ENCODE data around the gene ASB6.
"Not testable (repeated sequence)": the region's sequence is repeated elsewhere in the genome, so short reads cannot be mapped to it uniquely, and the experiment has no call there.

The ASB6 gene

DNA sequence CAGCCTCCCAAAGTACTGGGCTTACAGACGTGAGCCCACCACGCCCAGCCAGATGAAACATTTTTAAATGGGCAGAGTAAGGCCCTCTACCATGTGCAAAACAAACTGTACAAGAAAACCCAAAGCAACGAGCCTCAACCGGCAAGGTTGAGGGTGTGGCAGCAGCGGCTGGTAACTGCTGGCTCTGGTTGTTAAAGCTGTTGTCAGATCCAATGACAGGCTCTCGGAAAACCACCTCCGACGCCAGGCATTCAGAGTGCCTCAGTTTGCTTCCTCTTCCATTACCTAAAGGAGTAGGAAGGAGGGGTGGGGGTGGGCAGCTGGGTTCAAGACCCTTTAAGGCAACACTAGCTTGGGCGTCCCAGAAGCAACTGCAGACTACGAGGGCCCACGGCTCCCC lies 2.4 kb upstream of the ASB6 start:
- H3K9me3 ChIP-seq (ENCODE audit: control insufficient read depth, low read length), result no peaks in the 10 kb centered on the region
- peaks cover 17% of the 10 kb centered on the region for H3K4me1 ChIP-seq (ENCODE audit: control insufficient read depth, insufficient read depth, low read length, poor library complexity, severe bottlenecking)
- peaks cover 9% of the 10 kb centered on the region for H3K36me3 ChIP-seq (ENCODE audit: control insufficient read depth, insufficient read depth, low read length)
- H3K27ac ChIP-seq (ENCODE audit: low read depth, low read length, severe bottlenecking), result no peak overlapping the region
- no peak overlapping the region for H3K4me3 ChIP-seq (ENCODE audit: extremely low read depth, insufficient read depth, low read length, poor library complexity, severe bottlenecking)
- 87 to 95% methylated on average over 5 to 8 of the region's 11 CpGs for WGBS, 2 experiments (ENCODE audit: insufficient coverage in 2 of 2)

DNA sequence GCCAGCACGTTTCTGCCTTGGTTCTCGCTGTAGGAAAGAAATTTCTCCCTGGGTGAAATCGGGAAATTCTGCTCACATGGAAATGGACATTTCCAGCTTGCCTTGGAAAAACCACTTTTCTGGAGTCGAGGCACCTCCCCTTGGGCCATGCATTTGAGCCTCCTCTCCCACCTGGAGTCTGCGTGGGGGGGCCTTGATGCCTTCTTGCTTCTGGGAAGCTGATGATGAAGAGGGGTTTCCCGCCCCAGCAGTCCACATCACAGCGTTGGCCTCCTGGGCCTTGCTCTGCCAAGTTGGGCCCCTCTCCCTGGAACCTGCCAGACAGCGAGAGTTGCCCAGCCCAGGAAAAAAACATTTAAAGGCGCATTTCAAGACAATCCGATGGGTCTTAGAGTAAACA lies 1.8 kb upstream of the ASB6 start:
- H3K4me3 ChIP-seq (ENCODE audit: extremely low read depth, insufficient read depth, low read length, poor library complexity, severe bottlenecking), result no peak overlapping the region
- H3K36me3 ChIP-seq (ENCODE audit: control insufficient read depth, insufficient read depth, low read length), result peaks cover 16% of the 10 kb centered on the region
- no peak overlapping the region for H3K27ac ChIP-seq (ENCODE audit: low read depth, low read length, severe bottlenecking)
- WGBS, 2 experiments (ENCODE audit: insufficient coverage in 2 of 2), result 81 to 92% methylated on average over 3 to 5 of the region's 10 CpGs
- H3K9me3 ChIP-seq (ENCODE audit: control insufficient read depth, low read length), result no peaks in the 10 kb centered on the region
- peaks cover 15% of the 10 kb centered on the region for H3K4me1 ChIP-seq (ENCODE audit: control insufficient read depth, insufficient read depth, low read length, poor library complexity, severe bottlenecking)

DNA sequence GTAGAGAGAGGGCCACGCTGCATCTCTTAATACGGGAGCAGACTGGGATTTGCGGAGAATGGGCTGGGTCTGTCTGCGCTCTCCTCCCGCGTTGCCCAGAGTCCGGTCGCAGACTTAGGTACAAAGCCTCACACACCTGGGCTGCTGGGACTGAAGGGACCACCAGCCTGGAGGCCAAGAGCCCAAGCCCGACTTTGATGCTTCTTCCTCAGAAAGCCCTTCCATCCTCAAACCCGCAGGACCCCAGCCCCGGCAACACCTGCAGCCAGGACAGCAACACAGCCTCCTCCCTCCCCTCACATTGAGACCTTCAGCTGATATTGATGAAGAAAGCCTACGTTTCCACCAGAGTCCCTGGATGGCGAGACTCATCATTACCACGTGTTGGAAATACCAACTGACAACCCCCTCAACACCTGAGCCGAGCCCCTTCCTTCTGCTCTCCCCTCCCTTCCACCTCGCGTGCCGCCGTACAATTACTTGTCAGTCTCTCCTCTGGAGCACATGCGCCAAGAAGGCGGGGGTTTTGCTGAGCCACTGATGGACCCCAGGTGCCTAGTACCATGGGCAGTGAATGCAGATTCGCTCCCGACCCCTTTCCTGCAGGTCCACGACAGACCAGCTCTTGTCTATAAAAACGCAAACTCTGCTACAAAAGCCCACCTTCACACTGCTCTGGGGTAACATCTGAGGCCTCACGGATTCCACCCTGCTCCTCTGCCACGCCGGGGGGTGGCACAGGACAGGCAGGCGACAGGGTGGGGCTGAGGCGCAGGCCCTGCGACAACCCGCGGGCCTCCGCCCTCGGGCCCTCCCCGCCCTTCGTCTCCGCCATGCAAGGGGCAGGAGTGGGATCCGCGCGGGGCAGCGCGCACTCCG lies 841 bp downstream of the ASB6 start:
- no peaks in the 10 kb centered on the region for H3K9me3 ChIP-seq (ENCODE audit: control insufficient read depth, low read length)
- peaks cover 39% of the 10 kb centered on the region for H3K36me3 ChIP-seq (ENCODE audit: control insufficient read depth, insufficient read depth, low read length)
- no peak overlapping the region for H3K27ac ChIP-seq (ENCODE audit: low read depth, low read length, severe bottlenecking)
- H3K4me1 ChIP-seq (ENCODE audit: control insufficient read depth, insufficient read depth, low read length, poor library complexity, severe bottlenecking), result peaks cover 8% of the 10 kb centered on the region
- peak overlapping the region; percentile 100 for H3K4me3 ChIP-seq (ENCODE audit: extremely low read depth, insufficient read depth, low read length, poor library complexity, severe bottlenecking)
- WGBS, 2 experiments (ENCODE audit: insufficient coverage in 2 of 2), result 26% methylated on average over 37 to 38 of the region's 44 CpGs

DNA sequence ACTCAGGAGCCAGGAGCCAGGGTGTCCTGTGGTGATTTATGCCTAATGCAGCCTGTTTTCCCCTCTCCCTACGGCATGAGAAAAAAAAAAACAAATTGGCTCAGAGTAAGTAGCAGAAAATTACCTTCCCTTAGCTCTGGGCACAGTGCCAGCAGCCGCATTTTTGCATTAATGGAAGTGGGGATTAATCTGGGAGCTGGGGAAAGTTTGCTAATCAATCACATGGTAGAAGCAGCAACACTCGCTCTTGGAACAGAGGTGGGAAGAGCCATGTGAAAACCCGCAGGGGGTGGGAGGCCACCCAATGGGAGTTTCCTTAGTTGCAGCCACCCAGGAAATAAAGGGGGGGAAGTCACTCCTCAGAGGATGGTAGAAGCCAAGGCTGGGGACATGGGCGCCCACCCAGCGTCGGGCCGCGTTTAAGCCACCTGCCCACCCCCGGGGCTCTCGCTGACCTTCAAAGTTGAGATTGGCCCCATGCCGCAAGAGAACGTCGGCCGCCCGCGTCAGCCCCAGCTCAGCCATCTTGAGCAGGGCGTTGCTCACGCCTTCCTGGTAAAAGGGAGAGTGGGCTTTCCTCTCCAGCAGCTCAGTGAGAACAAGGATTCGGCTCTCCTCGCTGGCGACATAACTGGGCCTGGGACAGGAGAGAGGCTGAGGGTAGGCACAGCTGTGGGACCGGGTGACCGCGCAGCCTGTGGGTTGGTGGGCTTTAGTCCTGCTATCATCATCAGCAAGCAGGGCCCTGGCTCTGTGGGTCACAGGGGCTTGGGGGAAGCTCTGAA lies 1.7 kb downstream of the ASB6 start:
- no peaks in the 10 kb centered on the region for H3K9me3 ChIP-seq (ENCODE audit: control insufficient read depth, low read length)
- H3K36me3 ChIP-seq (ENCODE audit: control insufficient read depth, insufficient read depth, low read length), result peaks cover 47% of the 10 kb centered on the region
- WGBS, 2 experiments (ENCODE audit: insufficient coverage in 2 of 2), result 92 to 95% methylated on average over 21 of the region's 25 CpGs
- peak overlapping the region; percentile 100 for H3K4me3 ChIP-seq (ENCODE audit: extremely low read depth, insufficient read depth, low read length, poor library complexity, severe bottlenecking)
- H3K4me1 ChIP-seq (ENCODE audit: control insufficient read depth, insufficient read depth, low read length, poor library complexity, severe bottlenecking), result peaks cover 8% of the 10 kb centered on the region
- H3K27ac ChIP-seq (ENCODE audit: low read depth, low read length, severe bottlenecking), result no peak overlapping the region

- Histone ChIP-seq H3K27ac (ENCODE audit: low read depth, low read length, severe bottlenecking) (no peak overlapping the region), H3K36me3 (ENCODE audit: control insufficient read depth, insufficient read depth, low read length) (peaks cover 53% of the 10 kb centered on the region), H3K4me3 (ENCODE audit: extremely low read depth, insufficient read depth, low read length, poor library complexity, severe bottlenecking) (no peak overlapping the region), H3K4me1 (ENCODE audit: control insufficient read depth, insufficient read depth, low read length, poor library complexity, severe bottlenecking) (peaks cover 8% of the 10 kb centered on the region), H3K9me3 (ENCODE audit: control insufficient read depth, low read length) (no peaks in the 10 kb centered on the region)
- 89 to 94% methylated on average over 12 of the region's 12 CpGs for WGBS, 2 experiments (ENCODE audit: insufficient coverage in 2 of 2)
Observed at GRCh38 chr9:129639756-129640085, 2.2 kb downstream of the ASB6 start.

DNA sequence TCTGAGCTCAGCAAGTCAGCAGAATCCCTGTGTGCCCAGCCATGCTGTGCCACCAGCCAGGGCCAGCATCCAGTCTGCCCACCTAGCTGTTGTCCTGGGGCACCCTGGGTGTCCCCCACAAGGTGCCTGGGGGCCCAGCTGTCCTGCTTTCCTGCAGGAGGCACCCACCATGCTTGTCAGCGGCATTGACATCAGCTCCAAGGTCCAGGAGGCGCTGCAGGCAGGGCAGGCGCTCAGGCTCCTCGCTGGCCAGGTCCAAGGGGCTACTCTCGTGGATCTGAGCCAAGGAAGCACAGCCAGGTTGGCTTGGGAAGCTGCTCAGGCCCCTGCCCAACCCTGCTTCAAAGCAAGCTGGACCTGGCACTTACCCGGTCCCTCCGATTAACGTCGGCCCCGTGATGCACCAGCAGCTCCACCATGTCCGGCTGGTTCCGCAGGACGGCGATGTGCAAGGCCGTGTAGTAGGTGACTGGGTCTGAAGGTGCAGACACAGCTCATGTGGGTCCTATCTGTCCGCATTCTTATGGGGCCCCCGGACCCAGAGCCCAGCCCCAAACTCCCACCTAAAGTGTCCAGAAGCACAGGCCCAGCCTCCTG lies 2.8 kb downstream of the ASB6 start:
- 95 to 97% methylated on average over 16 to 17 of the region's 17 CpGs for WGBS, 2 experiments (ENCODE audit: insufficient coverage in 2 of 2)
- Histone ChIP-seq H3K27ac (ENCODE audit: low read depth, low read length, severe bottlenecking) (no peak overlapping the region), H3K9me3 (ENCODE audit: control insufficient read depth, low read length) (no peaks in the 10 kb centered on the region), H3K4me1 (ENCODE audit: control insufficient read depth, insufficient read depth, low read length, poor library complexity, severe bottlenecking) (peaks cover 8% of the 10 kb centered on the region), H3K36me3 (ENCODE audit: control insufficient read depth, insufficient read depth, low read length) (peaks cover 58% of the 10 kb centered on the region), H3K4me3 (ENCODE audit: extremely low read depth, insufficient read depth, low read length, poor library complexity, severe bottlenecking) (no peak overlapping the region)

DNA sequence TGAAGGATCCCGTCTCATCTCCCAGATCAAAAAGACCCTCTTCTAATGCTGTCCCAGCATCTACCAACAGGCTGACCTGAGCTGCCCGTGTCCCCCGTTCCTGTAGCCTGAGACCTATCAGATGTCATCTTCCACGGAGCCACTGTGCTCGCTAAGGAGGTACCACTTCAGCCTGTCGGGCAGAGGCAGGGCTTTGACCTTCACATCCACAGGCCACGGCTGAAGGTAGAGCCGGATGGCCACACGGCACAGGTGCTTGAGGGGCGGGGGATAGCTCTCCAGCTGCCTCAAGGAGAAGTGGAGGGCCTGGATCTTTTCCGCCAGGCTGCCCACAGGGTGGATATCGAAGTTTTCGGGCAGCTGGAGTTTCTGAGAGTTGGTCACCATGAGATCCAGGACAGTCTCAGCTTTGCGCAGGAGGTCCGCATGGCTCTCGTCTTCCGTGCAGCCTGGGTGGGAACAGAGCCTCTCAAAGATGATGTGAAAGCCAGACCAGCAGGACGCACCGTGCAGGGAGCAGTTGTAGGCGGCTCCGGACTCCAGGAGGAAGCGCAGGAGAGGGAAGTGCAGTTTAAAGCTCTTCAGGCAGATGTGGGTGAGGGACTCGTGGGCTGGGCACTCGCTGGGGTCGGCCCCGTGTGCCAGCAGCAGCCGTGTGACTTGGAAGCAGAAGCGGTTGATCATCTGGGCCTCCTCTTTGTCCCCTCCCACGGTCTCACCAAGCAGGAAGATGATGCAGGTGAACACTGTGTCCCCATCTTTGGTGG lies 4.1 kb downstream of the ASB6 start:
- H3K4me3 ChIP-seq (ENCODE audit: extremely low read depth, insufficient read depth, low read length, poor library complexity, severe bottlenecking), result no peak overlapping the region
- peaks cover 70% of the 10 kb centered on the region for H3K36me3 ChIP-seq (ENCODE audit: control insufficient read depth, insufficient read depth, low read length)
- peaks cover 8% of the 10 kb centered on the region for H3K4me1 ChIP-seq (ENCODE audit: control insufficient read depth, insufficient read depth, low read length, poor library complexity, severe bottlenecking)
- H3K27ac ChIP-seq (ENCODE audit: low read depth, low read length, severe bottlenecking), result no peak overlapping the region
- 91 to 93% methylated on average over 29 of the region's 29 CpGs for WGBS, 2 experiments (ENCODE audit: insufficient coverage in 2 of 2)
- H3K9me3 ChIP-seq (ENCODE audit: control insufficient read depth, low read length), result no peaks in the 10 kb centered on the region

DNA sequence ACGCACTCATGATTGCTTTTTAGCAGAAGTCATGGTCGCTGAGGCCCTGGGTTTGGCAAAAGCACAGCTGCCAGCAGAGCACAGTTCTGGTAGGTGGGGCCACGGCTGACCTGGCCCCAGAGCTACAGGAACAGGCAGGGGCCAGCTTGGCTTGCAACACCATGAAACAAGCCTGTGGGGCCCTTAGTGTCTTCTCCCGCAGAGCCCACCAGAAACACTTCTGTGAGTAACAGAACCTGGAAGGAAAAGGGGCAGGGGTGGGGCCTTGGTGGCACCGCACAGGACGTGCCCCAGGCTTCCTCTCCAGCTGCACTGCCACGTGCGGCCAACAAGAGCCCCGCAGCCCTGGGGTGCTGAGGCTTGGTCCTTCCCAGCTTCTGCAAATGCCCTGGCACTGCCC lies 4.8 kb downstream of the ASB6 start:
- 91 to 92% methylated on average over 4 to 8 of the region's 9 CpGs for WGBS, 2 experiments (ENCODE audit: insufficient coverage in 2 of 2)
- H3K27ac ChIP-seq (ENCODE audit: low read depth, low read length, severe bottlenecking), result no peak overlapping the region
- H3K4me3 ChIP-seq (ENCODE audit: extremely low read depth, insufficient read depth, low read length, poor library complexity, severe bottlenecking), result no peak overlapping the region
- H3K36me3 ChIP-seq (ENCODE audit: control insufficient read depth, insufficient read depth, low read length), result peaks cover 78% of the 10 kb centered on the region
- H3K4me1 ChIP-seq (ENCODE audit: control insufficient read depth, insufficient read depth, low read length, poor library complexity, severe bottlenecking), result peaks cover 9% of the 10 kb centered on the region
- H3K9me3 ChIP-seq (ENCODE audit: control insufficient read depth, low read length), result no peaks in the 10 kb centered on the region

DNA sequence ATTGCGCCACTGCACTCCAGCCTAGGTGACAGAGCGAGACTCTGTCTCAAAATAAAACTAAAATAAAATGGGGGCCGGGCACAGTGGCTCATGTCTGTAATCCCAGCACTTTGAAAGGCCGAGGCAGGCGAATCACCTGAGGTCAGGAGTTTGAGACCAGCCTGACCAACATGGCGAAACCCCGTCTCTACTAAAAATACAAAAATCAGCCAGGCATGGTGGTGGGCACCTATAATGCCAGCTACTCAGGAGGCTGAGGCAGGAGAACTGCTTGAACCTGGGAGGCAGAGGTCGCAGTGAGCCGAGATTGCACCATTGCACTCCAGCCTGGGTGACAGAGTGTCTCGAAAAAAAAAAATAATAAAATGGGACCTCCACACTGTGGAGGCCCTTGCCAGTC lies 5.6 kb downstream of the ASB6 start:
- not testable (repeated sequence) for H3K27ac ChIP-seq (ENCODE audit: low read depth, low read length, severe bottlenecking); H3K4me3 ChIP-seq (ENCODE audit: extremely low read depth, insufficient read depth, low read length, poor library complexity, severe bottlenecking); H3K9me3 ChIP-seq (ENCODE audit: control insufficient read depth, low read length)
- 88 to 94% methylated on average over 4 to 10 of the region's 10 CpGs for WGBS, 2 experiments (ENCODE audit: insufficient coverage in 2 of 2)
- Histone ChIP-seq H3K36me3 (ENCODE audit: control insufficient read depth, insufficient read depth, low read length) (peaks cover 84% of the 10 kb centered on the region), H3K4me1 (ENCODE audit: control insufficient read depth, insufficient read depth, low read length, poor library complexity, severe bottlenecking) (peaks cover 17% of the 10 kb centered on the region)

Measured in mesodermal cell (in vitro differentiated cells).